NCI-H2029 treated with DMSO at 0.1 percent for 48 hours (cell line): ENCODE results near the gene CDC42BPG.
A peak's percentile ranks its signal among the peaks of the same experiment; 100 is the strongest.
"Not testable (repeated sequence)": the region's sequence is repeated elsewhere in the genome, so short reads cannot be mapped to it uniquely, and the experiment has no call there.

Experiments
- DNase-seq: peaks from one replicate; lab custom pipeline; 2025; lab: John Stamatoyannopoulos, UW

The CDC42BPG gene

GRCh38 chr11:64849598-64850356, 5.3 kb upstream of the CDC42BPG start:
- no peak for DNase-seq

DNA sequence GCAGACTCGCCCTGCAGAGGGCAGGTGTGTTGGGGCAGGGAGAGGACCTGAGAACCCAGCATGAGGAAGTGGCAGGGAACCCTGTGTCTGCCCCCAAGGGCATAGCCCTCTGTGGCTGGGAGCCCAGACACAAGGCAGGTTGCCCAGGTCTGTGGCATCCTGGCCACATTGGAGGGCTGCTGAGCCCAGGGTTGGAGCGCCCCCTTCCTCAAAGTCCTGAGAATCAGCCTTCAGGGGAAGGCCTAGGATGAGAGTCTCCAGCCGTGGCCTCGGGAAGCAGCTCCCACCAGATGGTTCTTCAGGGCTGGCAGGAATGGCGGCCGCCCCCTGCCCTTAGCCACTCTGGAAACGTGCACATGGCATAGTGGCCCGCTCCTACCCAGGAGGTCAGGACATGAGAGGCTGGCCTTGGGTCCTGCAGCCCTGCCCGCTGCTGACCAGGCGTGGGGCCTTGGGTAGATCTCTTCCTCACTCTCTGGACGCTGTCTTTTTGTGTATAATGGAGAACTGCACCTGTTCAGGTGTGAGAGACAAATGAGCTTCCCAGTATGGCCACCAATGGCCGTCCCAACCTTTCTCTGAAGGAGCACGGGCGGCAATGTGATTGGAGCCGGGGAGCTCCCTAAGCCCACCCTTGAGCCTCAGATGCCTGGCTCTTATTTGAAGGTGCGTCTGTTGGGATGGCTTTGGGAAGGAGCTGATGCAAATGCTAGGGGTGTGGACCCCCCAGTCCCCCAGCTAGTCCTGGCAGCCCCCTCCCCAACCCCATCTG, 4.6 kb upstream of the CDC42BPG start:
- no peak for DNase-seq

GRCh38 chr11:64848214-64848825, 3.9 kb upstream of the CDC42BPG start:
- no peak for DNase-seq

DNA sequence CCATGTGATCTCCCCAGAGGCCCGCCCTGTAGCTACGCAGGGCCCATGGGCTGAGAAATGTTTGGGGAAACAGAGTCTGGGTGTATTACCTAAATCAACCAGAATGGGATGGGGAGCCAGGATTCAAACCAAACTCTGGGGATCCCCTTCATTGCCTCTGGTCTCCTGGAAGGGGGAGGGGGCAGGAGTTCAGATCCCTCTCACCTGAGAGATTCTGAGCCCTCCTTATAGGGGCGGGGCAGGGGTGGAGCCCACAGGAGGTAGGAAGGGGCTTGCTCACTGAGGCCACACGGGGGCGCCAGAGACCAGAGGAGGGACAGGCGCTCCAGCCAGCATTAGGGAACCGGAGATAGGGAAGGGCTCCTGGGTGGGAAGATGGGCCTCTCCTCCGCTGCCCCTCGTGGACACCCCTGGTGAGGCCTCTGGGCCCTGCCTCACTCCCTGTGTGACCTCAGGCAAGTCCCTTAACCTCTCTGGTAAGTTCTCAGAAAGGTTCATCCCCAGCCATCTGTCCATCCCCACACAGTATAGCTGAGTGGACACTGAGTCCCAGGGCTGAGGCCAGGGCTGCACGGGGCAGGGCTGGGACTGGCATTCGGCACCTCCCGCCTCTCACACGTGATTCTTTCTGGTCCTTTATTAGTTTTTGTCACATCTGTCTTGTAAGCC, 2.7 kb upstream of the CDC42BPG start:
- DNase-seq, result peak; percentile 90

DNA sequence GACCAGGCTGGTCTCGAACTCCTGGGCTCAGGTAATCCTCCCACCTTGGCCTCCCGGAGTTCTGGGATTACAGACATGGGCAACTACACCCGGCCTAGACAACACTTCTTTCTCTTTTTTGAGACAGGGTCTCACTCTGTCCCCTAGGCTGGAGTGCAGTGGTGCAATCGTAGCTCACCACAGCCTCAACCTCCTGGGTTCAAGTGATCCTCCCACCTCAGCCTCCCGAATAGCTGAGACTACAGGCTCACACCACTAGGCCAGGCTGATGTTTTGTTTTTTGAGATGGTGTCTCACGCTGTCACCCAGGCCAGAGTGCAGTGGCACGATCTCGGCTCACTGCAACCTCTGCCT, 1.3 kb upstream of the CDC42BPG start:
- not testable (repeated sequence) for DNase-seq

DNA sequence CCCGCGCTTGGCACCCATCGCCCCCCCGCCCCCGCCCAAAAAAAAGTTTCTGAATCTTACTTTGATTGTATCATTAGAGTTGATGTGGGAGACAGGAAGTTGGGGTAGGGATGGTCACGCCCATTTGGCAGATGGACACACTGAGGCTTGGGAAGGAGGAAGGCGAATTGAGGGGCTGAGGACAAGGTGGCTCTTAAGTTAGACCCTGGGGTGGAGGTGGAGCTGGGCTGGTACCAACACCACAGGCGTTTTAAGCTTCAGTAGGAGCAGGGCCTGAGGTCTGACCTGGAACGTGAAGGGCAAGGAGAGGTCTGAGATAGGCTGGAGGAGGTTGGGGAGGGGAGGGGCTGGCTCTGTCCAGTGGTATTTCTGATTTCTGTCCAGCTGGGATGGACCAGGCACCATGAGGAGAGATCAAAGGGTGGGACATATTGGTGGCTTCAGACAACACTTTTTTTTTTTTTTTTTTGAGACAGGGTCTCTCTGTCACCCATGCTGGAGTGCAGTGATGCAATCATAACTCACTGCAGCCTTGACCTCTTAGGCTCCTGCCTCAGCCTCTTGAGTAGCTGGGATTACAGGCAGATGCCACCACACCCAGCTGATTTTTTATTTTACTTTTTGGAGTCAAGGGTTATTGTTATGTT, 799 bp upstream of the CDC42BPG start:
- peak; percentile 17 for DNase-seq

DNA sequence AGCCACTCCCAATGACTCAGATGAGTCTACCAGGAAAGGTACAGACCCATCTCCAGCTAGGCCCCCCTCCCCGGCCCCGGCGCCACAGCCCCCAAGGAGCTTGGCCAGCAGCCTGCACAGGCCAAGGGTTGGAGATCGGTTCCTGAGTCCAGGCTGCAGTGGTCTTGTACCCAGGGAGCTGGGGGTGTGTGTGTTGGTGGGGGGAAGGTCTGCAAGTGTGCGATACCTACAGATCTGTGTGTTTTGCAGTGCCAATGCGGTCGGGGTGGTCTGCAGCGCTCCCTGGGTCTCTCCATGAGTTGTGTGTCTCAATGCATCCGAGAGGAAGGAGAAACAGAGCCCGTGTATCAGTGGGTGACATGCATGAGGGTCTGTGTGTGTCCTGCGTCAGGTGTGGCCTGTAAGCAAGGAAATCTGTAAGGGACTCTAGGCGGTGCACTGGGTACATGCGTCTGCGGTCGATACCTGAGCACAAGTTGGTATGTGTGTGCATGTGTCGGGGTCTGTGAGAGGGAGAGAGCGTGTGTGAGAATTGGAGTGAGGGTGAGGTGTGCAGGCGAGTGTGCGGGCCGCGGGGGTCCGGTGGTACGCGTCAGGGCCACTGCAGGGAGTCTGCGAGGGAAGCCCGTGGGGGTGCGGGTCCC, 645 bp downstream of the CDC42BPG start:
- DNase-seq, result no peak

DNA sequence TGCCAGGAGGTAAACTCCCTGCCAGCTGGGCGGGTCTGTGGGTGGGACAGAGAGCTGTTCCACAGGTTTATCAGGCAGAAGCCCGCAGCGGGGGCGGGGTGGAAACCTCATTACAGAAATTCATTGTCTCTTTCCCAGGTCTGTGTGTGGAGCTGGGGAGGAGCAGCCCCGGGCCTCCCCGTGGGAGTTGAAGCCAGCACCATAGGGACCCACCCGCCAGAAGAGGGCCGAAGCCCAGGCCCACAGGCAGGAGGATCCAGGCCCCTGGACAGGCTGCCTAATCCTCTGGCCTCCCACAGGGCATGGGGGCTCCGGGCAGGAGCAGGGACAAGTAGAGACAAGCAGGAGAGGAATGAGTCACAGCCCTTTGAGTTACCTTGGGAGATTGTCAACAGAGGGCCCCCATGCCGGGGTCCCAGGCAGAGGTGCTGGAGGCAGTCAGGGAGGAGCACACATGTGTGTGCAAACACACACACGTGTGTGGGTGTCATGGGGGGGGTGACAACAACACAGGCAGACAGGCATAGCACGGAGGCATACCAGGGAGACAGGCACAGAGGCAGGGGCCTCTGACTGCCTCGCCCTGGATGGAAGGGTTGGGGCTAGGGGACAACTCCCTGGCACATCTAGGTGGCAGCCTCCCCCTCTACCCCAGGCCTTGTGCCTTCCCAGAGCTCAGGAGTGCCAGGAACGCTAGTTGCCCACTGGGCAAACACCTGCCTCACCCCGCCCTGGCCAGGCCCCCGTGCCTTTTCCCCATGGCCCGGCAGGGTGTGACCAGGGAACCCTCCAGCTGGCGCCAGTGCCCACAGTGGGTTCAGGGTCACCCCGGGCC, 1.4 kb downstream of the CDC42BPG start:
- no peak for DNase-seq

- no peak for DNase-seq
These were observed 2.1 kb downstream of the CDC42BPG start for GRCh38 chr11:64842366-64842759.

GRCh38 chr11:64841592-64842365, 2.7 kb downstream of the CDC42BPG start:
- DNase-seq, result no peak

GRCh38 chr11:64839887-64840782, 4.3 kb downstream of the CDC42BPG start:
- no peak for DNase-seq

DNA sequence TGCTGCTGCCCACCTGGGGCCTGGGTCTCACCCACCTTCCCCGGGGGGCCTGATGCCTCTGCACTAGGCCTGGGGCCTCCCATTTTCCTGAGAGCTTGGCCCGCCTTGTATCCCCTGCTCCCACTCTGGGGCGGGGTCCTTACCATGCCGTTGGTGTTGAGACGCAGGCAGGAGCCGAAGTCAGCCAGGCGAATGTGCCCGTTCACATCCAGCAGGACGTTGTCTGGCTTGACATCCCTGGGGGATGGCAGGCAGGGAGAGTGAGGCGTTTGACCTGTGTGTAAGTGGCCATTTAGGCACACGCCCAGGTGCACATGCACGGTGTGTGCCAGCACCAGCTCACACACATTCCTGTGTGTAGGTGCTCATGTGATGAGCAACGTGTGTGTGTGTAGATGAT, 5.1 kb downstream of the CDC42BPG start:
- DNase-seq, result no peak

DNA sequence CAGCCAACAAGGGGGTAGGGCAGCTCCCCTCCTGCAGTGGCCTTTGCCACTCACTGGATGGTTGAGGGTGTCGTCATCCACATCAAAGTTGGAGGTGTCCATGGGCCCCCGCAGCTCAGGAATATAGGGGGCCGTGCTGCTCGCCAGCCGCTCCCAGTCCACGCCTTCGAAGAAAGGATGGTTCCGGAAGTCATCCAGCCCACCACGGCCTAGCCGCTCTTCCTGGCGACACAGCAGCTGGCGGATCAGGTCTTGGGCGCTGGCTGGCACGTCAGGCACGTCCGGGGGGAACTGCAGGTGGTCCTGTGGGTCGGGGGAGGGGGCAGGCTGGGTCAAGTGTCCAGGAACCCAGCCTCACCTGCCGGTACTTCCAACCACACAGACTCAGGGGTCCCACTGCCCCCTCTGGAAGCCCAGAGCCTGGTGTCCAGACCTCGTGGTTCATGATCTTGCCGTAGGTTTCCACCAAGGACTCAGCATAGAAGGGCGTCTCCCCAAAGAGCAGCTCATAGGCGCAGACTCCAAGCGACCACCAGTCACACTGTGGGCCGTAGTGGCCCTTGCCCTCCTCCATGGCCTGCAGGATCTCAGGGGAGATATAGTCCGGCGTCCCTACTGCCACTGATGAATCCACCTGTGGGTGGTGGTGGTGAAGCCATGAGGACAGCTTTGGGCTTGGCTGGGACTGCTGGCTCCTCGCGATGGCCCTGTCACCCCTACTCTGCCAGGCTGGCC, 5.7 kb downstream of the CDC42BPG start:
- no peak for DNase-seq

GRCh38 chr11:64837887-64838351, 6.5 kb downstream of the CDC42BPG start:
- no peak for DNase-seq

- no peak for DNase-seq
These were observed 7.9 kb downstream of the CDC42BPG start for GRCh38 chr11:64836448-64837072.

GRCh38 chr11:64835616-64836447, 8.6 kb downstream of the CDC42BPG start:
- no peak for DNase-seq
